LNCAP (cell line): Measurements from ENCODE around the gene COL4A1.

Experiments
- TF ChIP-seq, protein P1 (sequence below): fragments of 450-650 bp; IDR thresholded peaks from 2 replicates; pipeline ENCODE4 v1.5.1; 2017; ENCODE audit warnings: mild to moderate bottlenecking

The COL4A1 gene

GRCh38 chr13:110244976-110245375 is 62.0 kb downstream of the COL4A1 start:
- TF ChIP-seq, protein P1, sequence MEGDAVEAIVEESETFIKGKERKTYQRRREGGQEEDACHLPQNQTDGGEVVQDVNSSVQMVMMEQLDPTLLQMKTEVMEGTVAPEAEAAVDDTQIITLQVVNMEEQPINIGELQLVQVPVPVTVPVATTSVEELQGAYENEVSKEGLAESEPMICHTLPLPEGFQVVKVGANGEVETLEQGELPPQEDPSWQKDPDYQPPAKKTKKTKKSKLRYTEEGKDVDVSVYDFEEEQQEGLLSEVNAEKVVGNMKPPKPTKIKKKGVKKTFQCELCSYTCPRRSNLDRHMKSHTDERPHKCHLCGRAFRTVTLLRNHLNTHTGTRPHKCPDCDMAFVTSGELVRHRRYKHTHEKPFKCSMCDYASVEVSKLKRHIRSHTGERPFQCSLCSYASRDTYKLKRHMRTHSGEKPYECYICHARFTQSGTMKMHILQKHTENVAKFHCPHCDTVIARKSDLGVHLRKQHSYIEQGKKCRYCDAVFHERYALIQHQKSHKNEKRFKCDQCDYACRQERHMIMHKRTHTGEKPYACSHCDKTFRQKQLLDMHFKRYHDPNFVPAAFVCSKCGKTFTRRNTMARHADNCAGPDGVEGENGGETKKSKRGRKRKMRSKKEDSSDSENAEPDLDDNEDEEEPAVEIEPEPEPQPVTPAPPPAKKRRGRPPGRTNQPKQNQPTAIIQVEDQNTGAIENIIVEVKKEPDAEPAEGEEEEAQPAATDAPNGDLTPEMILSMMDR: no peak

DNA sequence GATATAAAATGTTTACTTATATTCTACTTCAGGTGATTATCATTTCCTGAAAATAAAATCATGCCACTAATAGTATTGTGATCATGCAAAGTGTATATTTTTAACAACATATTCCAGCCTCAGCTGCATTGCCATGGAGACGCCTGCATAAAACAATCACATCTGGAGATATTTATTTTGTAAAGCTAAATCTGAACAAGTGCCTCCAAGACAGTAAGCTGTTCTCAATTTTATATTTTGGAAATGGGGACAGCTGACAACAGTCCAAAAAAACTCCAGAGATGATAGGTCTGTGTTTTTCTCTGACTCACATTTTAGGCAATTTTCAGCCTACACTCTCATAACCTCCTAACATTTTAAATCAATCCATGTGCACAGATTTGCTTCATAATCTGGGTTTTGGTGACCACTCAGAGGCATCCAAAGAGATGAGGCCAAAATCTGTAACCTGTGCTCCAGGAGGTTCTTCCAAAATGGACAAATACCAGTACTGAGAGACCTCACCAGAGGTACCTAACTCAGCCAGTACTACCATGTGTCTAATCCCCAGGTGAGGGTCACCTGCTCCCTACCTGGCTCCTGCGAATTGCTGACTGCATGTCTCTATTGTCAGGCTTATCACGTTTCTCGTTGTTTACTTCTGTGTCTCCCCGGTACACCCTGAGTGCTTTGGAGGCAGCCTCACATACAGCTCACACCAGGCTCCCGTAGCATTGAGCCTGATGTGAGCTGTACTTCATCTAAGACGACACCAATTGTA is 62.7 kb downstream of the COL4A1 start:
- TF ChIP-seq, protein P1: no peak

GRCh38 chr13:110242615-110243014 is 64.3 kb downstream of the COL4A1 start:
- TF ChIP-seq, protein P1: no peak

GRCh38 chr13:110240943-110241342 is 66.0 kb downstream of the COL4A1 start:
- TF ChIP-seq, protein P1: no peak

GRCh38 chr13:110240352-110240751 is 66.6 kb downstream of the COL4A1 start:
- TF ChIP-seq, protein P1: no peak

DNA sequence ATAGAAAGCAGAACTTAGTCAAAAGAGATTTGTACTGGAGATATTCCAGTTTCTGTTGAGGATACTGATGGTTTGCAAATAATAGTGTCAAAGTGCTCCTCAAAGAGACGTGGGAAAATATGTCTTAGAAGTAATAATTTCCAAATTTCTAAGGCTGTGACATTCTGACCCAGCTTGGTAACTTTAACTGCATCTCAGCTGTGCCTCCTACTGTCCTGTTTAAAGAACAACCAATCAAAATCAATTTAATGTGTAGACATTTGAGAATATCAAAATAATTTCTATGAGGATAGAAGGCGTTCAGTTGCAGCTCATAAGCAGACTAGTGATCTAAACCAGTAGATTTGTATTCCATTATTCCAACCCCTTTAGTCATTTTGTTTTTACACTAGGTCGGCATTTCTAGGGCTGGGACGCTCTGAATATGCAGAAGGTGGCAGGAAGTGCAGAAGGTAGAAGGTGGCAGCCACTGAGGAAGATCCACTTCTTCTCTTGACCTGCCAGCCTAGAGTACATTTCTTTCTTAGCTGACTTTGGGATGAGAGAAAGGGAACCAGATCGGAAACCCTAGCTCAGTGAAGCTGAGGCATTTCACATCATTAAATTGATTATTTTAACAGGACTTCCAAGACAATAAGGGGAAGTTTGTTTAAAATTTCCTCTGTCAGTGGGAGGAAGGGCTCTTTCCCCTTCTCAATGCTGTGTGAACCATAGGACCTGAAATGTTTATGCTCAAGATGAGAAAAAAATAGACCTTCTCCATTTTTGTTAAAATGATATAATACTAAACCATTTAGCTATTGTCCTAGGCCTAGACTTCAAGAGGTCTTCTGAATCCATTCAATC is 67.5 kb downstream of the COL4A1 start:
- TF ChIP-seq, protein P1: no peak

DNA sequence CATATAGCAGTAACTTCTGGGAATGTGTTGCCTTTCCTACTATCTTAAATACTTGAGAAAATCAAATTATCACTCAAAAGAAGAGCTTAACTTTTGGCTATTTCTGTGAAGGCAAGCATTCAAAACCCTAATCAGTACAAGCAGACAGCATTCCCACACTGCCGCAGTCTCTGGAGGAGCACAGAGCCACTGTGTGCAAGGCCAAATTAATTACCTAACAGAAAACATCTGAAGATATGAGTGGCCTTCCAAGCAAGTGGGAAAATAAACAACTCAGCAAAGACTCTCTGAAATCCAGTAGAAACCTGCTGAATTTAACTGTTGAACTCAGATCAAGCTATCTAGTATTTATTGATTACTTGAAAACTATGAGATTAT is 68.2 kb downstream of the COL4A1 start:
- TF ChIP-seq, protein P1: no peak
